DND-41 (cell line): ENCODE results near the gene OTOS.

ENCODE experiments used
- ATAC-seq: fragments of 200-7000 bp; cut with Tn5 transposase; 3 replicates; pipeline ENCODE4 v1.9.1; 2021; ENCODE audit warnings: low read depth; ENCODE audit not compliant: insufficient read depth
- DNase-seq: peaks from one replicate; pipeline ENCODE4 v3.0.0-alpha.2; 2020
- H2AFZ ChIP-seq: 2 replicates; pipeline ENCODE4 v1.6.0; 2012; ENCODE audit warnings: low read depth, low read length
- H3K27ac ChIP-seq: 2 replicates; pipeline ENCODE4 v1.5.1; 2012; ENCODE audit warnings: low read length, inconsistent platforms
- H3K27me3 ChIP-seq: fragments of 200-600 bp; sonication (generic); 2 replicates; pipeline ENCODE4 v1.6.0; 2012; ENCODE audit warnings: low read length, mild to moderate bottlenecking, inconsistent platforms; ENCODE audit not compliant: insufficient read depth, poor library complexity
- H3K36me3 ChIP-seq: 2 replicates; pipeline ENCODE4 v1.5.1; 2012; ENCODE audit warnings: low read length, inconsistent platforms; ENCODE audit not compliant: insufficient read depth
- H3K4me1 ChIP-seq: 2 replicates; pipeline ENCODE4 v1.5.1; 2012; ENCODE audit warnings: mild to moderate bottlenecking, low read length; ENCODE audit not compliant: insufficient read depth
- H3K4me2 ChIP-seq: 2 replicates; pipeline ENCODE4 v1.6.0; 2012; ENCODE audit warnings: mild to moderate bottlenecking, moderate library complexity, low read length, inconsistent platforms; ENCODE audit not compliant: insufficient read depth
- H3K4me3 ChIP-seq, 2 experiments: fragments of 200-600 bp in 1 of 2; shearing (Covaris generic) in 1 of 2; 2 replicates each; pipeline ENCODE4 v1.5.1; 2012 to 2016; ENCODE audit warnings: inconsistent platforms in 2 of 2, low read length in 2 of 2, mild to moderate bottlenecking in 2 of 2, low read depth in 1 of 2, moderate library complexity in 1 of 2
- H3K79me2 ChIP-seq: 2 replicates; pipeline ENCODE4 v1.6.0; 2012; ENCODE audit warnings: low read length, inconsistent platforms; ENCODE audit not compliant: insufficient read depth
- H3K9ac ChIP-seq: 2 replicates; pipeline ENCODE4 v1.6.0; 2012; ENCODE audit warnings: low read depth, mild to moderate bottlenecking, inconsistent platforms, low read length, moderate library complexity
- H3K9me3 ChIP-seq: 2 replicates; pipeline ENCODE4 v1.5.1; 2012; ENCODE audit warnings: low read length, moderate library complexity, mild to moderate bottlenecking, inconsistent platforms; ENCODE audit not compliant: insufficient read depth, severe bottlenecking
- H4K20me1 ChIP-seq: 2 replicates; pipeline ENCODE4 v1.6.0; 2012; ENCODE audit warnings: low read length; ENCODE audit not compliant: insufficient read depth
- EZH2 ChIP-seq: IDR thresholded peaks from 3 replicates; pipeline ENCODE4 v1.6.1; 2012; ENCODE audit warnings: borderline replicate concordance, low read depth, mild to moderate bottlenecking, moderate library complexity, low read length, inconsistent platforms; ENCODE audit not compliant: severe bottlenecking
- TF ChIP-seq, protein P1 (sequence below): IDR thresholded peaks from 2 replicates; pipeline ENCODE4 v1.5.1; 2012; ENCODE audit warnings: borderline replicate concordance, low read length, moderate library complexity, mild to moderate bottlenecking; ENCODE audit not compliant: poor library complexity, severe bottlenecking; ENCODE audit errors: extremely low read depth

Gene OTOS

DNA sequence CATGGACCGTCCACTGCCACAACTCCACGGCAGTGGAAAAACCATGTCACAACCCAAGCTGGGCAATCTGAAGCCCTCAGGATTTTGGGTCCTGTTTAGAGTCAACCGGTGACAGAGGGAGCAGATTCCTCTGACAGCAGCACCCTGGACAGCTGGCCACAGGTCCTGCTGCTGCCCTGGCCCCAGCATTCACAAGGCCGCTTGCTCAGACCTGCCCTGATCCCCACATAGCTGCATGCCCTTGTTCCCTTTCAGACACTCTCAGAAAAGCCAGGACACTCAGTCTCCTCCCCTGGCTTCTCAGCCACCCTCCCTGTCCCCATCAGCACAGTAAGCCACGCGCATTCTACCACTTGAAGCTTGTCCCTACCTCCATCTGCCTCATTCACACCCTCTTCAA is 6.0 kb downstream of the OTOS start:
- H3K27me3 ChIP-seq = no peaks in the 10 kb centered on the region
- TF ChIP-seq, protein P1, sequence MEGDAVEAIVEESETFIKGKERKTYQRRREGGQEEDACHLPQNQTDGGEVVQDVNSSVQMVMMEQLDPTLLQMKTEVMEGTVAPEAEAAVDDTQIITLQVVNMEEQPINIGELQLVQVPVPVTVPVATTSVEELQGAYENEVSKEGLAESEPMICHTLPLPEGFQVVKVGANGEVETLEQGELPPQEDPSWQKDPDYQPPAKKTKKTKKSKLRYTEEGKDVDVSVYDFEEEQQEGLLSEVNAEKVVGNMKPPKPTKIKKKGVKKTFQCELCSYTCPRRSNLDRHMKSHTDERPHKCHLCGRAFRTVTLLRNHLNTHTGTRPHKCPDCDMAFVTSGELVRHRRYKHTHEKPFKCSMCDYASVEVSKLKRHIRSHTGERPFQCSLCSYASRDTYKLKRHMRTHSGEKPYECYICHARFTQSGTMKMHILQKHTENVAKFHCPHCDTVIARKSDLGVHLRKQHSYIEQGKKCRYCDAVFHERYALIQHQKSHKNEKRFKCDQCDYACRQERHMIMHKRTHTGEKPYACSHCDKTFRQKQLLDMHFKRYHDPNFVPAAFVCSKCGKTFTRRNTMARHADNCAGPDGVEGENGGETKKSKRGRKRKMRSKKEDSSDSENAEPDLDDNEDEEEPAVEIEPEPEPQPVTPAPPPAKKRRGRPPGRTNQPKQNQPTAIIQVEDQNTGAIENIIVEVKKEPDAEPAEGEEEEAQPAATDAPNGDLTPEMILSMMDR = no peak
- TF ChIP-seq EZH2 = no peak
- H3K9me3 ChIP-seq = no peaks in the 10 kb centered on the region
- no peak for DNase-seq
- H3K9ac ChIP-seq = peak overlapping the region; percentile 92
- ATAC-seq = no peak
- H3K4me2 ChIP-seq = peak overlapping the region; percentile 99
- no peak overlapping the region for H3K27ac ChIP-seq
- H3K4me1 ChIP-seq = peaks cover 26% of the 10 kb centered on the region
- H3K4me3 ChIP-seq = peak overlapping the region in 1 of 2 experiments; percentile 91; a peak in 3 of 4 replicates
- peaks cover 35% of the 10 kb centered on the region for H3K79me2 ChIP-seq
- H2AFZ ChIP-seq = no peak overlapping the region
- peaks cover 15% of the 10 kb centered on the region for H4K20me1 ChIP-seq
- H3K36me3 ChIP-seq = peaks cover 48% of the 10 kb centered on the region

DNA sequence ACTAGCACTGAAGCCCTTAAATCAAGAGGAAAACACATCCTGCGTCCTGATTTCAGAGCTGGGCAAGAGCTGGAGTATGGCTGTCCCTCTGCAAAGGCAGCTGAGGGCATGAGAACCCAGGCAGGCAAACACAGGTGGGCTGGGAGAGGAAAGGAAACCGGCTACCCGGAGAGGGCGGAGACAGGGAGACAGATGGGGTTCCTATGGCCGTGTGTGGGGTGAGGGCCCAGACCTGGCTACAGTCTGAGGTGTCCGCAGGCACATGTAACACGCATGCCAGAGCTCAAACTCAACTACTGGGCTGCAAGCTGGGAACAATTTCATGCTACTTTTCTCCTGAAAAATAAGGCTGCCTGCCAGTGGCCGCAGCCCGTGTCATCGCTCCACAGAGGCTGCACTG is 7.1 kb downstream of the OTOS start:
- H3K27me3 ChIP-seq = no peaks in the 10 kb centered on the region
- no peaks in the 10 kb centered on the region for H3K9me3 ChIP-seq
- H3K4me3 ChIP-seq = no peak overlapping the region
- no peak overlapping the region for H3K9ac ChIP-seq
- H3K27ac ChIP-seq = no peak overlapping the region
- peaks cover 35% of the 10 kb centered on the region for H3K79me2 ChIP-seq
- no peak for DNase-seq
- no peak overlapping the region for H3K4me2 ChIP-seq
- H3K36me3 ChIP-seq = peaks cover 59% of the 10 kb centered on the region
- H2AFZ ChIP-seq = no peak overlapping the region
- H4K20me1 ChIP-seq = peaks cover 15% of the 10 kb centered on the region
- ATAC-seq = no peak
- peaks cover 26% of the 10 kb centered on the region for H3K4me1 ChIP-seq
- no peak for TF ChIP-seq EZH2
- TF ChIP-seq, protein P1 = no peak

DNA sequence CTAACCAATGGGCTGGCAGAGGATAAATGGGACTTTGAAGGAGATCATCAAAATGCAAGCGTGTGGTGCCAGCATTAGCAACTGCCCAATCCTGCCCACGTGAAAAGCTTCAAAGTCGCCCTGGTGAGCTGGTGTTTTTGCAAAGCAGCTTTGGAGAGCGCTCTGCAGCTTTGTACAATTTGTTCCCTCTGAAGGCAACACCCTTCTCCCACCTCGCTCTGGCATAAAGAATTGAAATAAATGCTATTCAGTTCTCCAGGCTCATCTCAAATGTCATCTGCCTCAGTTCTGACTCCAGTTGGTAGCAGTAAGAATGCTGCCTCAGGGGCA is 7.8 kb downstream of the OTOS start:
- no peak for ATAC-seq
- H3K9ac ChIP-seq = no peak overlapping the region
- no peak overlapping the region for H3K27ac ChIP-seq
- DNase-seq = no peak
- H3K36me3 ChIP-seq = peaks cover 66% of the 10 kb centered on the region
- H3K27me3 ChIP-seq = no peaks in the 10 kb centered on the region
- H3K4me1 ChIP-seq = peaks cover 26% of the 10 kb centered on the region
- no peaks in the 10 kb centered on the region for H3K9me3 ChIP-seq
- no peak overlapping the region for H3K4me3 ChIP-seq
- H2AFZ ChIP-seq = no peak overlapping the region
- peaks cover 15% of the 10 kb centered on the region for H4K20me1 ChIP-seq
- TF ChIP-seq EZH2 = no peak
- TF ChIP-seq, protein P1 = no peak
- H3K4me2 ChIP-seq = no peak overlapping the region
- H3K79me2 ChIP-seq = peaks cover 35% of the 10 kb centered on the region
